GM18505 (cell line): ENCODE data around the gene EFEMP1.

Experiments
- ATAC-seq: cut with Tn5 transposase; IDR thresholded peaks from one replicate; pipeline ENCODE4 v1.9.1; 2021; ENCODE audit not compliant: unreplicated experiment
- POLR2A ChIP-seq: IDR thresholded peaks from 4 replicates; pipeline ENCODE4 v1.6.1; 2011; ENCODE audit warnings: borderline replicate concordance; ENCODE audit not compliant: insufficient read depth, insufficient read length; ENCODE audit errors: extremely low read depth

The EFEMP1 gene

GRCh38 chr2:55882954-55883353, 40.6 kb downstream of the EFEMP1 start:
- no peak for ATAC-seq
- TF ChIP-seq POLR2A, result no peak

GRCh38 chr2:55880416-55881143, 43.0 kb downstream of the EFEMP1 start:
- no peak for ATAC-seq
- no peak for TF ChIP-seq POLR2A

- no peak for ATAC-seq
- no peak for TF ChIP-seq POLR2A
Observed at GRCh38 chr2:55879976-55880375, 43.6 kb downstream of the EFEMP1 start.

GRCh38 chr2:55877087-55877436, 46.5 kb downstream of the EFEMP1 start:
- no peak for ATAC-seq
- TF ChIP-seq POLR2A, result no peak

GRCh38 chr2:55876429-55877086, 47.0 kb downstream of the EFEMP1 start:
- ATAC-seq, result no peak
- TF ChIP-seq POLR2A, result no peak

- TF ChIP-seq POLR2A, result no peak
- ATAC-seq, result no peak
Observed at GRCh38 chr2:55875434-55876135, 48.0 kb downstream of the EFEMP1 start.

- ATAC-seq, result no peak
- no peak for TF ChIP-seq POLR2A
Observed at GRCh38 chr2:55874338-55874737, 49.2 kb downstream of the EFEMP1 start.

GRCh38 chr2:55871637-55872036, 51.9 kb downstream of the EFEMP1 start:
- no peak for TF ChIP-seq POLR2A
- ATAC-seq, result no peak

GRCh38 chr2:55869637-55870325, 53.8 kb downstream of the EFEMP1 start:
- no peak for TF ChIP-seq POLR2A
- no peak for ATAC-seq

GRCh38 chr2:55865096-55865835, 58.3 kb downstream of the EFEMP1 start:
- TF ChIP-seq POLR2A, result no peak
- ATAC-seq, result no peak

GRCh38 chr2:55864351-55865084, 59.1 kb downstream of the EFEMP1 start:
- TF ChIP-seq POLR2A, result no peak
- ATAC-seq, result no peak
